OCI-LY7 (cell line): ENCODE data around the gene CACNA2D4.
"Not testable (repeated sequence)": the region's sequence is repeated elsewhere in the genome, so short reads cannot be mapped to it uniquely, and the experiment has no call there.

Source experiments
- CTCF ChIP-seq: fragments of 200-600 bp; sonication (generic); conservative IDR thresholded peaks from 2 replicates; pipeline ENCODE4 v1.5.1; 2014; ENCODE audit warnings: mild to moderate bottlenecking, antibody characterized with exemption, low read length, moderate library complexity, mixed read lengths
- EZH2phosphoT487 ChIP-seq: fragments of 200-600 bp; sonication (generic); IDR thresholded peaks from 2 replicates; pipeline ENCODE4 v1.6.1; 2018; ENCODE audit warnings: low read depth, borderline replicate concordance, mild to moderate bottlenecking, mixed run types, antibody characterized with exemption, low read length, moderate library complexity, mixed read lengths

- not testable (repeated sequence) for TF ChIP-seq CTCF, EZH2phosphoT487
Measured at GRCh38 chr12:1945502-1945901, 27.1 kb upstream of the CACNA2D4 start.
